B cell (primary cell): ENCODE data around the gene POLR1E.

Source experiments
- EZH2 ChIP-seq: IDR thresholded peaks from 2 replicates; pipeline ENCODE4 v1.6.1; 2012; ENCODE audit warnings: borderline replicate concordance, low read depth, mild to moderate bottlenecking, moderate library complexity, low read length; ENCODE audit not compliant: insufficient read depth, poor library complexity, severe bottlenecking
- TF ChIP-seq, protein P1 (sequence below): fragments of 200-600 bp; IDR thresholded peaks from one replicate; pipeline ENCODE4 v1.8.0; 2022; ENCODE audit warnings: antibody characterized with exemption, mild to moderate bottlenecking

- TF ChIP-seq, protein P1, sequence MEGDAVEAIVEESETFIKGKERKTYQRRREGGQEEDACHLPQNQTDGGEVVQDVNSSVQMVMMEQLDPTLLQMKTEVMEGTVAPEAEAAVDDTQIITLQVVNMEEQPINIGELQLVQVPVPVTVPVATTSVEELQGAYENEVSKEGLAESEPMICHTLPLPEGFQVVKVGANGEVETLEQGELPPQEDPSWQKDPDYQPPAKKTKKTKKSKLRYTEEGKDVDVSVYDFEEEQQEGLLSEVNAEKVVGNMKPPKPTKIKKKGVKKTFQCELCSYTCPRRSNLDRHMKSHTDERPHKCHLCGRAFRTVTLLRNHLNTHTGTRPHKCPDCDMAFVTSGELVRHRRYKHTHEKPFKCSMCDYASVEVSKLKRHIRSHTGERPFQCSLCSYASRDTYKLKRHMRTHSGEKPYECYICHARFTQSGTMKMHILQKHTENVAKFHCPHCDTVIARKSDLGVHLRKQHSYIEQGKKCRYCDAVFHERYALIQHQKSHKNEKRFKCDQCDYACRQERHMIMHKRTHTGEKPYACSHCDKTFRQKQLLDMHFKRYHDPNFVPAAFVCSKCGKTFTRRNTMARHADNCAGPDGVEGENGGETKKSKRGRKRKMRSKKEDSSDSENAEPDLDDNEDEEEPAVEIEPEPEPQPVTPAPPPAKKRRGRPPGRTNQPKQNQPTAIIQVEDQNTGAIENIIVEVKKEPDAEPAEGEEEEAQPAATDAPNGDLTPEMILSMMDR: no peak
- no peak for TF ChIP-seq EZH2
Measured at GRCh38 chr9:37474438-37474837, 11.3 kb upstream of the POLR1E start.
